AG04449 (cell line): ENCODE results near the gene MEIS2.

ENCODE experiments used
- CTCF ChIA-PET: fragments of 350-600 bp; formaldehyde crosslinking; extraction: SDS; loops from one replicate; lab custom pipeline; 2021; ENCODE audit warnings: antibody characterized with exemption; lab: Yijun Ruan, JAX
- POLR2A ChIA-PET: fragments of 400-600, 350-600 bp; formaldehyde crosslinking; extraction: SDS; loops from one replicate; lab custom pipeline; 2020; ENCODE audit warnings: antibody characterized with exemption, inconsistent platforms; lab: Yijun Ruan, JAX
- DNase-seq: peaks from one replicate; pipeline ENCODE4 v3.0.0-alpha.2; 2010; ENCODE audit warnings: low read depth, low spot score
- H3K4me3 ChIP-seq: 2 replicates; pipeline ENCODE4 v1.5.1; 2011; ENCODE audit warnings: low read depth, mild to moderate bottlenecking, control low read depth, low read length
- TF ChIP-seq, protein P1 (sequence below): IDR thresholded peaks from one replicate; pipeline ENCODE4 v1.5.1; 2011; ENCODE audit warnings: mild to moderate bottlenecking, moderate library complexity, low read length, control low read depth, inconsistent platforms; ENCODE audit not compliant: insufficient read depth; ENCODE audit errors: missing control alignments

MEIS2 gene

DNA sequence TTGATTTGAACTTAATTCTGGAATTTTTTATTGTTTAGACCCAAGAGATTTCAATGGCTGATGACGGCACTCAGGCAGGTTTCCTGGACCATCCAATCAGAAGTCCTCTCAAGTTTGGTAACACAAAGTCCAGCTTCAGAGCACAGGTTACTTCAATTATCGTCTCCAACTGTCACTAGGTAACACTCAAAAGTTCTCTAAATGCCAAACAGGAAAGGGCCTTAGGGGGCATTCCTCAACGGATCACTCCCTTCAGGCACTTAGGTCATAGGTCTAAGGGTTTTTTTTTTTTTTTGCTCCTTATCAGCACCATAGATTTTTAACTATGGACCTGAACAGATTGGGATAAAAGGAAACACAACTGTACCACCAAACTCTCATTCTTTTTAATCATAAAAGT, 85.8 kb downstream of the MEIS2 start:
- DNase-seq, result no peak
- H3K4me3 ChIP-seq, result no peak overlapping the region
- ChIA-PET POLR2A (no interaction called here), CTCF (interaction anchor here (0.8 kb wide), 1 partner anchor 119 kb away, joined by 3 read pairs; no protein-coding TSS in a partner anchor)
- TF ChIP-seq, protein P1, sequence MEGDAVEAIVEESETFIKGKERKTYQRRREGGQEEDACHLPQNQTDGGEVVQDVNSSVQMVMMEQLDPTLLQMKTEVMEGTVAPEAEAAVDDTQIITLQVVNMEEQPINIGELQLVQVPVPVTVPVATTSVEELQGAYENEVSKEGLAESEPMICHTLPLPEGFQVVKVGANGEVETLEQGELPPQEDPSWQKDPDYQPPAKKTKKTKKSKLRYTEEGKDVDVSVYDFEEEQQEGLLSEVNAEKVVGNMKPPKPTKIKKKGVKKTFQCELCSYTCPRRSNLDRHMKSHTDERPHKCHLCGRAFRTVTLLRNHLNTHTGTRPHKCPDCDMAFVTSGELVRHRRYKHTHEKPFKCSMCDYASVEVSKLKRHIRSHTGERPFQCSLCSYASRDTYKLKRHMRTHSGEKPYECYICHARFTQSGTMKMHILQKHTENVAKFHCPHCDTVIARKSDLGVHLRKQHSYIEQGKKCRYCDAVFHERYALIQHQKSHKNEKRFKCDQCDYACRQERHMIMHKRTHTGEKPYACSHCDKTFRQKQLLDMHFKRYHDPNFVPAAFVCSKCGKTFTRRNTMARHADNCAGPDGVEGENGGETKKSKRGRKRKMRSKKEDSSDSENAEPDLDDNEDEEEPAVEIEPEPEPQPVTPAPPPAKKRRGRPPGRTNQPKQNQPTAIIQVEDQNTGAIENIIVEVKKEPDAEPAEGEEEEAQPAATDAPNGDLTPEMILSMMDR, result no peak

DNA sequence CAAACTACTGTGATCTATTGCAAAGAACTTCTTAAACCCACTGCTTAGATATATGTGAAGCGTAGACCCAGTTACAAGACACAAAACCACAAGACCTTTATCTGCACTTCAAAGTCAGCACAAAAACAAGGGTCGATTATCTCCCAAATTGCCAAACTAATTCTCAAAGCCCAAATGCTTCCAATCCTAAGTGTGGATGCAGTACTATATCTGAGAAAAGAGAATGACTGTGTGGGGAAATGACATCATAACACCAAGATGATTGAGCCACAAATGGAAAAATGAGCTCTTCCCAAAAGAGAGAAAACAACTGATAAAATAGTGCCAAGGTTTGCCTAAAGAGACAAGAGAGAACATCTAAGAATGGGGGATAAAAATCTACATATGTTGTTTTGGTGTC, 86.2 kb downstream of the MEIS2 start:
- ChIA-PET CTCF (no interaction called here), POLR2A (no interaction called here)
- DNase-seq, result no peak
- TF ChIP-seq, protein P1, result no peak
- H3K4me3 ChIP-seq, result no peak overlapping the region

DNA sequence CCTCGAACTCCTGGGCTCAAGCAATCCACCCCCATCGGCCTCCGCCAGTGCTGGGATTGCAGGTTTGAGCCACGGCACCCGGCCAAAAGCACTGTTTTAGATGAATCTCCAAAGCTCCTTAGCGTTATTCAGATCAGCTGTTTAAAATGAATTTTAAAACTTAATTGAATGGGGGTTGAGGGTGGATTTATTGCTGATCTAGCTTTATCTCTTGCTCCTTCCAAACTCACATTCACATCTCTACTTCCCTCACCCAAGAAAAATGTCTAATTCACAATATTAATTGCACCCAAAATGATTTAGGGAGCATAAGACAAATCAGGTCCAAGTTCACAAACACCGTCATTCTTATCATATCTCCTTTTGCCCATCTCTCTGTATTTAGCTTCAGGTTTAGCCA, 89.8 kb downstream of the MEIS2 start:
- CTCF ChIA-PET, result no interaction called here
- no peak for DNase-seq
- TF ChIP-seq, protein P1, result no peak
- POLR2A ChIA-PET, result no interaction called here
- no peak overlapping the region for H3K4me3 ChIP-seq

DNA sequence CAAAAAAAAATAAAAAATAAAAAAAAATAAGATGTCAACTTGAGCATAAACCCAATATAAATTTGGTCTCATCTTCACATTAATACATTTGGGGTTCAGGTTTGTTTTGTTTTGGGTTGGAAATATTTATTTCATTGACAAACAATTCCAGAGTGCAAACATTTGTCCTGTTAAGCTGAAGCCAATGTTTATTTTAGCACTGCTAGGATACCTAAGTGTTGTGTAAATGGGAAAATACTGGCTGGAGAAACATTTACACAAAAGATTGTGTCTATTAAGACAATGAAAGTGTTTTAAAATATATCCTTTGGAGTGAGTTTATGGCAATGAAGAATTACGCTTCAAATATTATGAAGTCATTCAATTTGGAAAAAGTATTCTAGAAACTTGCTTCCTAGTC, 91.1 kb downstream of the MEIS2 start:
- DNase-seq, result no peak
- H3K4me3 ChIP-seq, result no peak overlapping the region
- TF ChIP-seq, protein P1, result no peak
- ChIA-PET CTCF (no interaction called here), POLR2A (no interaction called here)

DNA sequence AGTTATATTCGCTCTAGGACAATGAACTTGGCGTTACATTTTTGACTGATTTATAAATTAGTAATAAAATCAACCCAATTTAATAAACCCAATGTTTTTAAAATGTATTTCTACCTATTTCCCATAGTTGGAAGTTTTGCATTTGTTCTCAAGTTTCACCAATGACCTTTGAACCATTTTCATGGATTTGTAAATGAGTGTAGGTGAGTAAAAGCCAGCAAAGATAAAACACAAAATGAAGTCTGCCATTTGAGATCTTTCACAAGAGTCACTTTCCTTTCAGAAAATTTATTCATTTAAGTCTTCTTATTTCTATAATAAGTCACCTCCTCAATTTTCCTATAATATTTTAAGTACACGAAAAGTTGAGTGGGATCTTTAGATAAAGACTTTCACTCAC, 92.1 kb downstream of the MEIS2 start:
- ChIA-PET POLR2A (no interaction called here), CTCF (no interaction called here)
- TF ChIP-seq, protein P1, result no peak
- no peak overlapping the region for H3K4me3 ChIP-seq
- no peak for DNase-seq

DNA sequence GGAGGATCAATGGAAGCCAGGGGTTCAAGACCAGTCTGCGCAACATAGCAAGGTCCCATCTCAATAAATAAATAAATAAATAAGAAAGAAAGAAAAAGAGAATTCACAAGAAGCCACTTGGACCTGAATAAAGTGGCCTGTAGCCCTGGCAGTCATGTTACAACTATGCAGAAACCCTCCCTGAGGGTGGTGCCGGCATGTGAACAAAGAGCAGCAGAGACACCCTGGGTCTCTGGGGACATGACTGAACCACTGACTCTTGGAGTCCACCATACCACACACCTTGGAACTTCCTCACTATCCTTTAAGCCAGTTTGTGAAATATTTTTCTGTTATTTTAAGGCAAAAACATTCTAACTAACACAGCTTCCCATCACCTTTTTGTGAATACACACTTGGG, 93.0 kb downstream of the MEIS2 start:
- CTCF ChIA-PET, result interaction anchor here (1.4 kb wide), 1 partner anchor 127 kb away, joined by 5 read pairs; no protein-coding TSS in a partner anchor
- POLR2A ChIA-PET, result no interaction called here

More for the DNA sequence above, 93.0 kb downstream of the MEIS2 start:
- TF ChIP-seq, protein P1, result no peak
- no peak overlapping the region for H3K4me3 ChIP-seq
- DNase-seq, result no peak
